ENCODE measurements around the gene SELENOW. TPM values are rescaled to one million over a fixed set of nuclear protein-coding genes. Genes with fewer than 3 reads are reported as not detected.

SELENOW gene
- total and polyA plus RNA-seq, 2 donors from 2014 or later: 254 to 530 TPM

DNA sequence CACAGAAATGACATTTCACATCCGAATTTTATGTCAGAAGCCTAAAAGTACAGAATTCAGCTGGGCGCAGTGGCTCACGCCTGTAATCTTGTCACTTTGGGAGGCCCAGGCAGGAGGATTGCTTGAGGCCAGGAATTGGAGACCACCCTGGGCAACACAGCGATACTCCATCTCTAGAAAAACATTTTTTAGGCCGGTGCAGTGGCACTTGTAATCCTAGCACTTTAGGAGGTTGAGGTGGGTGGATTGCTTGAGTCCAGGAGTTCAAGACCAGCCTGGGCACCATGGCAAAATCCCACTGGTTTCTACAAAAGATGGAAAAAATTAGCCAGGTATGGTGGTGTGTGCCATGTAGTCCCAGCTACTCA lies 17.9 kb upstream of the SELENOW start:
- no peak for DNase-seq
- H3K4me3 ChIP-seq (ENCODE audit: low read length in 3 of 3): no peak overlapping the region
- no peak overlapping the region for H3K9ac ChIP-seq (ENCODE audit: low read length in 3 of 3)
- intact Hi-C loops (cut with DNase I): no loop called here
- no peaks in the 10 kb centered on the region for H3K9me3 ChIP-seq (ENCODE audit: control insufficient read depth in 2 of 3, insufficient read depth in 1 of 3, low read length in 3 of 3)
- FAIRE-seq: no peak
- no peak overlapping the region for H3K27ac ChIP-seq (ENCODE audit: low read depth in 2 of 2, low read length in 2 of 2)
- H3K36me3 ChIP-seq (ENCODE audit: control insufficient read depth in 2 of 3, insufficient read depth in 3 of 3, low read length in 3 of 3): peaks cover 2 to 12% (median 5%) of the 10 kb centered on the region in 3 donors
- no peaks in the 10 kb centered on the region for H3K27me3 ChIP-seq (ENCODE audit: control insufficient read depth, insufficient read depth, low read length)
- TF ChIP-seq, protein P1, sequence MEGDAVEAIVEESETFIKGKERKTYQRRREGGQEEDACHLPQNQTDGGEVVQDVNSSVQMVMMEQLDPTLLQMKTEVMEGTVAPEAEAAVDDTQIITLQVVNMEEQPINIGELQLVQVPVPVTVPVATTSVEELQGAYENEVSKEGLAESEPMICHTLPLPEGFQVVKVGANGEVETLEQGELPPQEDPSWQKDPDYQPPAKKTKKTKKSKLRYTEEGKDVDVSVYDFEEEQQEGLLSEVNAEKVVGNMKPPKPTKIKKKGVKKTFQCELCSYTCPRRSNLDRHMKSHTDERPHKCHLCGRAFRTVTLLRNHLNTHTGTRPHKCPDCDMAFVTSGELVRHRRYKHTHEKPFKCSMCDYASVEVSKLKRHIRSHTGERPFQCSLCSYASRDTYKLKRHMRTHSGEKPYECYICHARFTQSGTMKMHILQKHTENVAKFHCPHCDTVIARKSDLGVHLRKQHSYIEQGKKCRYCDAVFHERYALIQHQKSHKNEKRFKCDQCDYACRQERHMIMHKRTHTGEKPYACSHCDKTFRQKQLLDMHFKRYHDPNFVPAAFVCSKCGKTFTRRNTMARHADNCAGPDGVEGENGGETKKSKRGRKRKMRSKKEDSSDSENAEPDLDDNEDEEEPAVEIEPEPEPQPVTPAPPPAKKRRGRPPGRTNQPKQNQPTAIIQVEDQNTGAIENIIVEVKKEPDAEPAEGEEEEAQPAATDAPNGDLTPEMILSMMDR (IDR thresholded peaks at IDR 0.05; ENCODE audit: borderline replicate concordance, extremely low read depth, insufficient read depth): no peak
- H3K4me1 ChIP-seq (ENCODE audit: control insufficient read depth in 2 of 3, insufficient read depth in 2 of 3, low read depth in 1 of 3, low read length in 3 of 3): no peaks in the 10 kb centered on the region

DNA sequence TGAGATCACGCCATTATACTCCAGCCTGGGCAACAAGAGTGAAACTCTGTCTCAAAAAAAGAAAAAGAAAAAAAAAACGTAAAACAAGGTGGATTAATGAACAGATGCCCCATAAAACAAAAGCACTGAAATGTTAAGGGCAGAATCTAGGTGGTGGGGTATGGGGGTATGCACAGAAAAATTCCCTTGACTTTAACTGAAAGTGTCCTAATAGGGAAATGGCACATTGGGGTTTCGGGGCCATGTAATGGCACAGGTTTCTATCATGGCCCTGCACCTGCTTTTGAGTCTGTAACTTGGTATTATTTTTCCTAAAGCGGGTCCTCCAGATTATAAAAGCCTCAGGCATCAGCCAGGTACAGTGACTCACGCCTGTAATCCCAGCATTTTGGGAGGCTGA lies 16.9 kb upstream of the SELENOW start:
- H3K9me3 ChIP-seq (ENCODE audit: control insufficient read depth in 2 of 3, insufficient read depth in 1 of 3, low read length in 3 of 3): no peaks in the 10 kb centered on the region
- TF ChIP-seq, protein P1 (IDR thresholded peaks at IDR 0.05; ENCODE audit: borderline replicate concordance, extremely low read depth, insufficient read depth): no peak
- intact Hi-C loops (cut with DNase I): no loop called here
- H3K9ac ChIP-seq (ENCODE audit: low read length in 3 of 3): no peak overlapping the region
- no peak overlapping the region for H3K27ac ChIP-seq (ENCODE audit: low read depth in 2 of 2, low read length in 2 of 2)
- FAIRE-seq (no peak), DNase-seq (no peak)
- H3K27me3 ChIP-seq (ENCODE audit: control insufficient read depth, insufficient read depth, low read length): no peaks in the 10 kb centered on the region
- H3K4me3 ChIP-seq (ENCODE audit: low read length in 3 of 3): no peak overlapping the region
- no peaks in the 10 kb centered on the region for H3K4me1 ChIP-seq (ENCODE audit: control insufficient read depth in 2 of 3, insufficient read depth in 2 of 3, low read depth in 1 of 3, low read length in 3 of 3)
- peaks cover 2 to 9% (median 3%) of the 10 kb centered on the region in 3 donors for H3K36me3 ChIP-seq (ENCODE audit: control insufficient read depth in 2 of 3, insufficient read depth in 3 of 3, low read length in 3 of 3)

DNA sequence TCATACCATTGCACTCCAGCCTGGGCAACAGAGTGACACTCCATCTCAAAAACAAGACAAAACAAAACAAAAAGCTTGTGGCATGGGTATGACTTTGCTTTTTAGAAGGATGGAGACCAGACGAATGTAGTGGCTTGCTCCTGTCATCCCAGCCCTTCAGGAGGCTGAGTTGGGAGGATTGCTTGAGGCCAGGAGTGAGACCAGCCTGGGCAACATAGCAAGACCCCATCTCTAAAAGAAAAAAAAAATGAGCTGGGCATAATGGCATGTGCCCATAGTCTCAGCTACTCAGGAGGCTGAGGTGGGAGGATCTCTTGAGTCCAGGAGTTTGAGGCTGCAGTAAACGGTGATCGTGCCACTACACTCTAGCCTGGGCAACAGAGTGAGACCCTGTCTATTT lies 16.4 kb upstream of the SELENOW start:
- H3K36me3 ChIP-seq (ENCODE audit: control insufficient read depth in 2 of 3, insufficient read depth in 3 of 3, low read length in 3 of 3): peaks cover 2 to 9% (median 3%) of the 10 kb centered on the region in 3 donors
- H3K9ac ChIP-seq (ENCODE audit: low read length in 3 of 3): no peak overlapping the region
- no peaks in the 10 kb centered on the region for H3K4me1 ChIP-seq (ENCODE audit: control insufficient read depth in 2 of 3, insufficient read depth in 2 of 3, low read depth in 1 of 3, low read length in 3 of 3)
- H3K27ac ChIP-seq (ENCODE audit: low read depth in 2 of 2, low read length in 2 of 2): no peak overlapping the region
- no peaks in the 10 kb centered on the region for H3K9me3 ChIP-seq (ENCODE audit: control insufficient read depth in 2 of 3, insufficient read depth in 1 of 3, low read length in 3 of 3)
- no peak overlapping the region for H3K4me3 ChIP-seq (ENCODE audit: low read length in 3 of 3)
- TF ChIP-seq, protein P1 (IDR thresholded peaks at IDR 0.05; ENCODE audit: borderline replicate concordance, extremely low read depth, insufficient read depth): no peak
- no peak for FAIRE-seq
- intact Hi-C loops (cut with DNase I): no loop called here
- no peaks in the 10 kb centered on the region for H3K27me3 ChIP-seq (ENCODE audit: control insufficient read depth, insufficient read depth, low read length)
- DNase-seq: no peak

Data from kidney (tissue), 14 donors.